Left lung (tissue), 10 donors: ENCODE measurements around the gene MRNIP. TPM values are rescaled to one million over a fixed set of nuclear protein-coding genes. Genes with fewer than 3 reads are reported as not detected.

Experiments
- ATAC-seq: fragments of 200-7000 bp; cut with Tn5 transposase; one replicate; pipeline ENCODE4 v1.9.1; 2020; ENCODE audit warnings: moderate library complexity
- DNase-seq, 4 donors: peaks; one replicate each; pipeline ENCODE4 v3.0.0-alpha.2; 2013 to 2020
- H3K27ac ChIP-seq, 2 donors: fragments of 200-600 bp; sonication (generic) in 1 of 2; one replicate each; pipeline versions ENCODE4 v1.5.0 to v1.8.0; 2020 to 2021
- H3K27me3 ChIP-seq, 2 donors: fragments of 200-600 bp; sonication (generic) in 1 of 2; one replicate each; pipeline versions ENCODE4 v1.5.0 to v1.8.0; 2020 to 2021
- H3K36me3 ChIP-seq, 2 donors: fragments of 200-600 bp; sonication (generic) in 1 of 2; one replicate each; pipeline versions ENCODE4 v1.5.0 to v1.8.0; 2020 to 2021
- H3K4me1 ChIP-seq, 2 donors: fragments of 200-600 bp; one replicate each; pipeline ENCODE4 v1.8.0; 2021
- H3K4me3 ChIP-seq, 2 donors: fragments of 200-600 bp; sonication (generic) in 1 of 2; one replicate each; pipeline versions ENCODE4 v1.5.0 to v1.8.0; 2020 to 2021; ENCODE audit warnings: mild to moderate bottlenecking in 1 of 2
- H3K9me3 ChIP-seq, 2 donors: fragments of 200-600 bp; sonication (generic) in 1 of 2; one replicate each; pipeline versions ENCODE4 v1.5.0 to v1.8.0; 2020 to 2021
- intact Hi-C, 2 donors: fragments of 100-400 bp; cut with DNase I; formaldehyde crosslinking; loops; one replicate each; pipeline versions ENCODE4 v1.11.2 to v1.14.2; 2022
- polyA plus RNA-seq, 6 donors: library from polyadenylated mRNA; unstranded; fragments of 120-200 nt; gene quantifications; one replicate each; pipeline ENCODE4 v1.2.1, GENCODE V29; 2013; ENCODE audit not compliant: insufficient read length in 6 of 6
- total RNA-seq, 2 donors: library from RNA; stranded (reverse); fragmentation: NEBNext Ultra II Directional; extraction: Animal tissue kit (Norgen Biotek cat#: 25700); gene quantifications; one replicate each; pipeline ENCODE4 v1.2.1, GENCODE V29; 2021
- TF ChIP-seq, protein P1 (sequence below), 2 donors: fragments of 200-600 bp; sonication (generic) in 1 of 2; IDR thresholded peaks; one replicate each; pipeline versions ENCODE4 v1.5.0 to v1.8.0; 2021; ENCODE audit warnings: antibody characterized with exemption in 2 of 2
- donor health status: DM: no; HTN: yes; CAD: no.
- donor health status: DM: no; HTN: no; CAD: no.

The MRNIP gene
- total and polyA plus RNA-seq, 8 donors: 16.9 to 55.6 (median 46.3) TPM

DNA sequence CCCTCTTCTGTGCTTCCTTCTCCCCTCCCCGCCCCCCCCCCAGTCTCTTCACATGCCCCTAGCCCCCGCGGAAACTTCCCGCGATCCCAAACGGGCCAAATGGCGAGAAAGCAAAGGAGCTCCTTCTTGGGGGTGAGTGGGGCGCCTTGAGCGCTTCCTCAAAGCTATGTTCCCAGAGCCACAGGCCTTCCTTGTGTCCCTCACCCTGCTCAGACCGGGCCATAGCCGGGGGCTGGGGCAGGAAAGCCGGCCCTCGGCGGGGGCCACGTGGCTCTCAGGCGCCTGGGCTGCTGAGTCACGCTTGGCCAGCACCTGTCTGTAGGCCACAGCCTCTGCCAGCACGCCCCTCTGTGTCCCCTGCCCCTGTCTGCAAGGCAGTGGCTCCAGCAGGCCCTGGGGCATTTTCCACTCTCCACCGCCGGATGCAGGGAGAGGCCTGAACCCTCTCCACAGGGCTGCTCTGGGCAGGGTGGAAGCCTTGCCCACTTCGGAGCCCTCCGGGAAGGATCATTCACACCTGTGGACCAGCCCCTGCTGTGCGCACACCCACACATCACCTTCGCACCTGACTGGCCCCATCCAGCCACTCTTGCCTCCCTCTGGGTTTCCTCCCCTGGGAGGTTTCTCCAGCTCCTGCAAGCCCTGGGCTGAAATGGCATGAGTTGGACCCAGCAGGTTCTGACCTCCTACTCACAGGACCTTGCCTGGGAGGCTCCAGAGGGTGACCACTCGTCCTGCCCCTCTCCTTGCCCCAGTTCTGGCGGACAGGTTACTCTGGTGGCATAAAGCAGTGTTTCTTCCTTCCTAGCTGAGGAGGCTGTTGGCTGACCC is 39.1 kb downstream of the MRNIP start:
- H3K9me3 ChIP-seq: no peaks in the 10 kb centered on the region
- H3K27me3 ChIP-seq: no peaks in the 10 kb centered on the region
- ATAC-seq: peak; percentile 52
- peaks cover 40 to 70% of the 10 kb centered on the region in 2 donors for H3K4me1 ChIP-seq
- TF ChIP-seq, protein P1, sequence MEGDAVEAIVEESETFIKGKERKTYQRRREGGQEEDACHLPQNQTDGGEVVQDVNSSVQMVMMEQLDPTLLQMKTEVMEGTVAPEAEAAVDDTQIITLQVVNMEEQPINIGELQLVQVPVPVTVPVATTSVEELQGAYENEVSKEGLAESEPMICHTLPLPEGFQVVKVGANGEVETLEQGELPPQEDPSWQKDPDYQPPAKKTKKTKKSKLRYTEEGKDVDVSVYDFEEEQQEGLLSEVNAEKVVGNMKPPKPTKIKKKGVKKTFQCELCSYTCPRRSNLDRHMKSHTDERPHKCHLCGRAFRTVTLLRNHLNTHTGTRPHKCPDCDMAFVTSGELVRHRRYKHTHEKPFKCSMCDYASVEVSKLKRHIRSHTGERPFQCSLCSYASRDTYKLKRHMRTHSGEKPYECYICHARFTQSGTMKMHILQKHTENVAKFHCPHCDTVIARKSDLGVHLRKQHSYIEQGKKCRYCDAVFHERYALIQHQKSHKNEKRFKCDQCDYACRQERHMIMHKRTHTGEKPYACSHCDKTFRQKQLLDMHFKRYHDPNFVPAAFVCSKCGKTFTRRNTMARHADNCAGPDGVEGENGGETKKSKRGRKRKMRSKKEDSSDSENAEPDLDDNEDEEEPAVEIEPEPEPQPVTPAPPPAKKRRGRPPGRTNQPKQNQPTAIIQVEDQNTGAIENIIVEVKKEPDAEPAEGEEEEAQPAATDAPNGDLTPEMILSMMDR (IDR thresholded peaks at IDR 0.05): no peak
- intact Hi-C loops: no loop called here
- H3K4me3 ChIP-seq: peak overlapping the region; percentile 17 to 96
- peaks cover 8 to 30% of the 10 kb centered on the region in 2 donors for H3K36me3 ChIP-seq
- peak in 3 of 4 donors; percentile 46 to 94 (median 86) for DNase-seq
- H3K27ac ChIP-seq: peak overlapping the region; percentile 98 to 100

- no peaks in the 10 kb centered on the region for H3K9me3 ChIP-seq
- H3K4me1 ChIP-seq: peaks cover 37 to 64% of the 10 kb centered on the region in 2 donors
- peaks cover 4 to 26% of the 10 kb centered on the region in 2 donors for H3K36me3 ChIP-seq
- intact Hi-C loops: no loop called here
- TF ChIP-seq, protein P1 (IDR thresholded peaks at IDR 0.05): peak in 1 of 2 donors; percentile 13
- ATAC-seq (peak; percentile 71), DNase-seq (peak; percentile 81 to 99 (median 96))
- peak overlapping the region; percentile 98 to 100 for H3K27ac ChIP-seq
- H3K4me3 ChIP-seq: peak overlapping the region; percentile 17 to 96
- H3K27me3 ChIP-seq: no peaks in the 10 kb centered on the region
Observed at GRCh38 chr5:179818746-179819295, 39.8 kb downstream of the MRNIP start.

GRCh38 chr5:179817890-179818745 is 40.5 kb downstream of the MRNIP start:
- peaks cover 32 to 57% of the 10 kb centered on the region in 2 donors for H3K4me1 ChIP-seq
- intact Hi-C loops: no loop called here
- no peaks in the 10 kb centered on the region for H3K9me3 ChIP-seq
- H3K36me3 ChIP-seq: peaks cover 0 to 26% of the 10 kb centered on the region in 2 donors
- no peaks in the 10 kb centered on the region for H3K27me3 ChIP-seq
- TF ChIP-seq, protein P1 (IDR thresholded peaks at IDR 0.05): no peak
- peak overlapping the region; percentile 98 to 100 for H3K27ac ChIP-seq
- H3K4me3 ChIP-seq: peak overlapping the region; percentile 16 to 96
- DNase-seq (peak in 2 of 4 donors; percentile 36 to 61), ATAC-seq (no peak)

- H3K27ac ChIP-seq: no peak overlapping the region
Observed at GRCh38 chr5:179817470-179817840, 41.2 kb downstream of the MRNIP start.

More at GRCh38 chr5:179817470-179817840, 41.2 kb downstream of the MRNIP start:
- Histone ChIP-seq H3K27me3 (no peaks in the 10 kb centered on the region), H3K4me3 (peak overlapping the region; percentile 38 to 43), H3K4me1 (peaks cover 27 to 50% of the 10 kb centered on the region in 2 donors), H3K9me3 (no peaks in the 10 kb centered on the region), H3K36me3 (peaks cover 0 to 25% of the 10 kb centered on the region in 2 donors)
- ATAC-seq: no peak
- TF ChIP-seq, protein P1 (IDR thresholded peaks at IDR 0.05): no peak
- intact Hi-C loops: no loop called here
- peak in 2 of 4 donors; percentile 34 to 79 for DNase-seq
